ENCODE measurements around the gene RAB10. TPM values are rescaled to one million over a fixed set of nuclear protein-coding genes. Genes with fewer than 3 reads are reported as not detected.

RAB10 gene
- total RNA-seq, 1 donor from 2014 or later, result 86.5 TPM

DNA sequence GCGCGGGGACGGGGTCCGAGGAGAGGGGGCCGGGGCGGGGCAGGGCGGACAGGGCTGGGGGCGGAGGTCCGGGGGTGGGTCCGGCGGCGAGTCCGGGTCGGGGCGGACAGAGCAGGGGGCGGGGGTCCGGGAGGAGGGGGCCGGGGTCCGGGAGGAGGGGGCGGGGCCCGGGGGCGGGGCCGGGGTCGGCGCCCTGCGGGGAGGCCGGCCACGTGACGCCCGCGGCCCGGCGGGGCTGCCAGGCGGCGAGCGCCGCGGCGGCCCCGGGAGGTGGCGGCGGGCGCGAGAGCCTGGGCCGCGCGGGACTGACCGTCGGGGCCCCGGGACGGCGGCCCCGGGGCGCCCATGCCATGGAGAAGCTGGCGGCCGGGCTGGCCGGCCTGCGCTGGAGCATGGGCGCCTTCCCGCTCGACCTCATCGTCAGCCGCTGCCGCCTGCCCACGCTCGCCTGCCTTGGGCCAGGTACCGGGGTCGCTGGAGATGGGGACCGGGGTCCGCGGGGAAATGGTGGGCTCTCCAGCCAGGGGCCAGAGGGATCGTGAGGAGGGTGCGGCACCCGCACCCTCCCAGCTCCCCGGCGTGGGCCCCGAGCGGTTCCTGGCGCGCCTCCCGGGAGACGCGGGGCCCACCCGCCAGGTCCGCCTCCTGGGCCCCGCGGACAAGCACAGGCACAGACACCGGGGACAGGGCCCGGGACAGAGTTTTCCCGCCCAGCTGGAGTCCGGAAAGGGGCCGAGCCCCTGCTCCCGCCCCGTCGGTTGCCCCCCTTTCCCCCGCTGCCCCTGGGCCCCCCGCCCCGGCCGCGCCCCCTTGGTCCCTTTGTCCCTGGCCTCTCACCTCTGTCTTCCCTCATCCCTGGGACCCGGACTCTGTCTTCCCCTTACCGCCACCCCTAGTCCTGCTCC, 139.2 kb downstream of the RAB10 start, which contains the start of gene GAREM2:
Gene GAREM2, plus strand, starts transcription at position 218 of the 905 bp plus-strand sequence. Its CDS starts 133 bp downstream, at position 351.
- peak in 1 of 2 experiments; percentile 41 for DNase-seq (ENCODE audit: low spot score in 2 of 2, unreplicated experiment in 2 of 2)
- Mint-ChIP-seq H3K36me3 (no peaks in the 10 kb centered on the region), H3K4me3 (peak within 1 kb of the TSS; percentile 81), H3K4me1 (peaks cover 18% of the 10 kb centered on the region), H3K9me3 (no peaks in the 10 kb centered on the region), H3K27ac (no peak within 1 kb of the TSS), H3K27me3 (ENCODE audit: low read depth) (peaks cover 20% of the 10 kb centered on the region)
- TF ChIP-seq, protein P1, sequence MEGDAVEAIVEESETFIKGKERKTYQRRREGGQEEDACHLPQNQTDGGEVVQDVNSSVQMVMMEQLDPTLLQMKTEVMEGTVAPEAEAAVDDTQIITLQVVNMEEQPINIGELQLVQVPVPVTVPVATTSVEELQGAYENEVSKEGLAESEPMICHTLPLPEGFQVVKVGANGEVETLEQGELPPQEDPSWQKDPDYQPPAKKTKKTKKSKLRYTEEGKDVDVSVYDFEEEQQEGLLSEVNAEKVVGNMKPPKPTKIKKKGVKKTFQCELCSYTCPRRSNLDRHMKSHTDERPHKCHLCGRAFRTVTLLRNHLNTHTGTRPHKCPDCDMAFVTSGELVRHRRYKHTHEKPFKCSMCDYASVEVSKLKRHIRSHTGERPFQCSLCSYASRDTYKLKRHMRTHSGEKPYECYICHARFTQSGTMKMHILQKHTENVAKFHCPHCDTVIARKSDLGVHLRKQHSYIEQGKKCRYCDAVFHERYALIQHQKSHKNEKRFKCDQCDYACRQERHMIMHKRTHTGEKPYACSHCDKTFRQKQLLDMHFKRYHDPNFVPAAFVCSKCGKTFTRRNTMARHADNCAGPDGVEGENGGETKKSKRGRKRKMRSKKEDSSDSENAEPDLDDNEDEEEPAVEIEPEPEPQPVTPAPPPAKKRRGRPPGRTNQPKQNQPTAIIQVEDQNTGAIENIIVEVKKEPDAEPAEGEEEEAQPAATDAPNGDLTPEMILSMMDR (IDR thresholded peaks at IDR 0.05; ENCODE audit: unreplicated experiment), result no peak

DNA sequence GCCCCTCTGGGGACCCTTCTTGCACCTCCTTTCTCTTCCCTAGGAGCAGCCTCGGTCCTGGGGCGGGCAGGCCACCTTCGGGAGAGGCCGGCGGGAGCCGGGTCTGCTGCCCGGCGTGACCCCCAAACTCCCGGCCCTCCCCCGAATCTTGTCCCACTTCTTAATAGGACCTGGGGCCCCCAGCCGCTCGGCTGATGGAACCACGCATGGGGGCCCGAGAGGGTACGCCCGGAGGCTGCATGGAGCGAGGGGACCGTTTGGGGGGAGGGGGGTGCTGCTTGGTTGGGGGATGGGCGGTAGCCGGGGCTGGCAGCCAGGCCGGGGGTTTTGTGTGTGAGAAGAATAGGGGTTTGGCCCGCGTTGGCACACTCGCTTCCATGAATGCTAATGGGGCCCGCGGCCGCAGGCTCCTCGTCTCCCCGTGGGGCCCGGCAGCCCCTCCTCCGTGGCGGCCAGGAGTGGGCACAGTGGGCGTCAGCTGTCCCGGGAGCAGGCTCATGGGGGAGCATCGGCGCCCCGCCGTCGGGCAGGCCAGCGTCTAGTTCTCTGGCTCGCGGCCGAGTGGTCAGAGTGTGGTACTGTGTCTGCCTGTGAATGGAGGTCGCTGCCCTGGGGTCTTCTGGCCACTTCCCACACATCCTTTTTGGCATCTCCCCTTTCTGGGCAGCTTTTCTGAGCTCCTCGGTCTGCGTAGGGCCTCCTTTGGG, 140.0 kb downstream of the RAB10 start:
- H3K4me1 Mint-ChIP-seq, result peaks cover 22% of the 10 kb centered on the region
- TF ChIP-seq, protein P1 (IDR thresholded peaks at IDR 0.05; ENCODE audit: unreplicated experiment), result no peak
- no peaks in the 10 kb centered on the region for H3K36me3 Mint-ChIP-seq
- H3K4me3 Mint-ChIP-seq, result peak overlapping the region; percentile 74
- no peaks in the 10 kb centered on the region for H3K9me3 Mint-ChIP-seq
- DNase-seq (ENCODE audit: low spot score in 2 of 2, unreplicated experiment in 2 of 2), result peak in 1 of 2 experiments; percentile 38
- peaks cover 20% of the 10 kb centered on the region for H3K27me3 Mint-ChIP-seq (ENCODE audit: low read depth)
- no peak overlapping the region for H3K27ac Mint-ChIP-seq

DNA sequence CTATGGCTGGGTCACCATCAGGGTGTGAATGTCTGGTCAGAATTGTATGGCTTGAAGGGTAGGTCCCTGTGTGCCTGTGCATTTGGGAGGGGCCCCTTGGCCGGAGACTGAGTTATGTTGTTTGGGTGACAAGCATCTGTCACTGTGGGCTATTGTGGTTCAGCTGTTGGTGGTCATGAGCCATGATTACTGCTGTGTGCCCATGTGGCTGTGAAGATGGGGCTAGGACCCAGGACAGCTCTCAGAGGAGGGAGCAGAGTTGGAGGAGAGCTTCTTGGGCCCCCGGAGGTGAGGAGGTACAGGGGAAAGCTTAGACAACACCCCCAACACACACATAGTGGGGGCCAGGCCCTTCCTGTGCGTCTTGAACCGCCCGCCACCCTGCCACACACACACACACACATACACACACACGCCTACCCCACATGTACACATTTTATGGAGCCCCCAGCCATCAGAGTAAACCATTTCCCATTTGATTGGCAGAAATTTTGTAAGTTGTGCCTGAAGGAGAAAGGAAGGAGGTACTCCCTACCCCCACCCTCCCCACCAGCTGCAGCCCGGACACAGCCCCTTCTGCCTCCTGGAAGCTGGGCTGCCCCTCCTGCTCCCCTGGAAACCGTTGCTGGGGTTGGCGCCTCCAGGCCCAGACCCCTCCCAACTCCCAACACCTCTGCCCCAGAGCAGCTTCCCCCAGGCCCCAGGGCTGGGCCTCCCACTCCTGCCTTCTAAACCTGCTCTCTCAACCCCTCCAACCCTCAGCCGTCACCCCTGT, 141.0 kb downstream of the RAB10 start:
- peak in 1 of 2 experiments; percentile 34 for DNase-seq (ENCODE audit: low spot score in 2 of 2, unreplicated experiment in 2 of 2)
- TF ChIP-seq, protein P1 (IDR thresholded peaks at IDR 0.05; ENCODE audit: unreplicated experiment), result no peak
- Mint-ChIP-seq H3K9me3 (no peaks in the 10 kb centered on the region), H3K36me3 (no peaks in the 10 kb centered on the region), H3K4me1 (peaks cover 26% of the 10 kb centered on the region), H3K27me3 (ENCODE audit: low read depth) (peaks cover 24% of the 10 kb centered on the region), H3K4me3 (peak overlapping the region; percentile 74), H3K27ac (no peak overlapping the region)

DNA sequence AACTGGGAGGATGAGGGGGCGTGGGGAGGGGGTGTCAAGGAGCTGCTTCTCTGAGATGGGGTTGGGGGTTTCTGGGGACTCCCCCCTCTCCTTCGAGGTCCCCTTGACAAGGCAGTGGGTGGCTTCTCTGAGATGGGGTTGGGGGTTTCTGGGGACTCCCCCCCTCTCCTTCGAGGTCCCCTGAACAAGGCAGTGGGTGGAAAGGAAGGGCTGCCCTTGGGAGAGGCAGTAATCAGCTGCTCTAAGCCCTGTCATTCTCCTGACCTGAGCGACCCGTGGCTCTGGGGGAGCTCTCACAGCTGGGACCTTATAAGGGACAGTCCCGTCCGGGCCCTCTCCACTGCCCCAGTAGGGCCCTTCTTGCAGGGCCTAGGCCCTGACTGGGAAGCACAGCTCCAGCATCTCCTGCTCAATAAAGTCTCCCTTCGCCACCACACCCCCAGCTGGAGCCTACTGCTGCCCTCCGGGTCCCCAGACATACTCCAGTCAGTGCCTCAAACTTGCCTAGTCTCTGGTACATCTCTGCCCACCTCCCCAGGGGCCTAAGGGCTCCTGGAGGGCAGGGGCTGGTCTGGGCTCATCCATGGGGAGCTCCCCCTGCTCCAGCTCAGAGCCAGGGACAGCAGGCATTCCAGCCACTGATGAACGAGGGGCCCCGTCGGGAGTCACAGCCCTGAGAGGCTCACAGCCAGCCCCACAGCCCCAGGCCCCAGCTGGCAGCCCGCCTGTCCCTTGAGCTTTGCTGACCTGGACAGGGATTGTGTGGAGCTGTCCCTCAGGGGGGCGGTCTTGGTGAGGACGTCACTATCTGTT, 141.8 kb downstream of the RAB10 start:
- no peak overlapping the region for H3K4me3 Mint-ChIP-seq
- H3K36me3 Mint-ChIP-seq, result no peaks in the 10 kb centered on the region
- TF ChIP-seq, protein P1 (IDR thresholded peaks at IDR 0.05; ENCODE audit: unreplicated experiment), result no peak
- H3K27me3 Mint-ChIP-seq (ENCODE audit: low read depth), result peaks cover 28% of the 10 kb centered on the region
- no peaks in the 10 kb centered on the region for H3K9me3 Mint-ChIP-seq
- H3K27ac Mint-ChIP-seq, result no peak overlapping the region
- DNase-seq (ENCODE audit: low spot score in 2 of 2, unreplicated experiment in 2 of 2), result peak in 1 of 2 experiments; percentile 38
- peaks cover 31% of the 10 kb centered on the region for H3K4me1 Mint-ChIP-seq

DNA sequence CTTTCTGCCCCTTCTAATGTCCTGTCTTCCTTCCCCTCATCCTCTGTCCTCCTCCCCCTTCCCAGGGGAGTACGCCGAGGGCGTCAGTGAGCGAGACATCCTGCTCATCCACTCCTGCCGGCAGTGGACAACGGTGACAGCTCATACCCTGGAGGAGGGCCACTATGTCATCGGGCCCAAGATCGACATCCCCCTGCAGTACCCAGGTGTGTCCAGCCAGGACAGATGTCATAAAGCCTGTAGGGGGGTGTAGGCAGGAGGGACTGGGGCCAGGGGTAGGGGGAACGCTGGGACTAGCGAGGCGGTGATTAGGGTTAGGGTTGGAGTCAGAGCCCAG, 142.4 kb downstream of the RAB10 start:
- peak in 1 of 2 experiments; percentile 35 for DNase-seq (ENCODE audit: low spot score in 2 of 2, unreplicated experiment in 2 of 2)
- Mint-ChIP-seq H3K4me3 (no peak overlapping the region), H3K9me3 (no peaks in the 10 kb centered on the region), H3K36me3 (peaks cover 3% of the 10 kb centered on the region), H3K27me3 (ENCODE audit: low read depth) (peaks cover 30% of the 10 kb centered on the region), H3K27ac (no peak overlapping the region), H3K4me1 (peaks cover 31% of the 10 kb centered on the region)
- TF ChIP-seq, protein P1 (IDR thresholded peaks at IDR 0.05; ENCODE audit: unreplicated experiment), result no peak

All from mesothelial cell of epicardium (in vitro differentiated cells).